Thyroid gland (tissue), 4 donors: ENCODE measurements around the gene HOXD10.

Experiments
- CTCF ChIP-seq, 6 experiments: fragments of 200-600 bp in 3 of 6; fragments of 450-650 bp in 3 of 6; sonication (generic) in 3 of 6; IDR thresholded peaks; one replicate each; pipeline ENCODE4 v1.5.1; 2016 to 2019; ENCODE audit warnings: antibody characterized with exemption in 6 of 6, mild to moderate bottlenecking in 2 of 6, inconsistent platforms in 1 of 6, moderate library complexity in 1 of 6
- POLR2A ChIP-seq, 2 donors: fragments of 450-650 bp; IDR thresholded peaks; one replicate each; pipeline ENCODE4 v1.6.1; 2017; ENCODE audit warnings: antibody characterized with exemption in 2 of 2, mild to moderate bottlenecking in 2 of 2, moderate library complexity in 1 of 2

GRCh38 chr2:176102309-176102866, 14.2 kb upstream of the HOXD10 start:
- TF ChIP-seq CTCF (IDR thresholded peaks at IDR 0.05) = no peak
- no peak for TF ChIP-seq POLR2A (IDR thresholded peaks at IDR 0.05)
